SU-DHL-6 (cell line): ENCODE data around the gene COL27A1.

Experiments used
- H2AFZ ChIP-seq: fragments of 200-600 bp; sonication (generic); 2 replicates; pipeline ENCODE4 v1.6.1; 2014; ENCODE audit warnings: low read depth, mild to moderate bottlenecking, moderate library complexity, mixed read lengths, antibody characterized with exemption, low read length; ENCODE audit not compliant: severe bottlenecking
- H3F3A ChIP-seq: fragments of 200-600 bp; shearing (Covaris generic); 2 replicates; pipeline ENCODE4 v1.6.0; 2016; ENCODE audit warnings: antibody characterized with exemption, mild to moderate bottlenecking; ENCODE audit not compliant: insufficient read depth
- H3K27ac ChIP-seq: fragments of 200-600 bp; sonication (generic); 2 replicates; pipeline ENCODE4 v1.5.1; 2016; ENCODE audit warnings: low read depth, mild to moderate bottlenecking, low read length, moderate library complexity, mixed read lengths
- H3K27me3 ChIP-seq: fragments of 200-600 bp; sonication (generic), shearing (Covaris generic); 2 replicates; pipeline ENCODE4 v1.6.0; 2014; ENCODE audit warnings: mild to moderate bottlenecking, low read length
- H3K36me3 ChIP-seq: fragments of 200-600 bp; sonication (generic); 2 replicates; pipeline ENCODE4 v1.6.1; 2014; ENCODE audit warnings: mild to moderate bottlenecking, low read length, mixed read lengths
- H3K4me2 ChIP-seq: fragments of 300-600, 200-600 bp; shearing (Covaris generic), sonication (generic); 2 replicates; pipeline ENCODE4 v1.6.0; 2014; ENCODE audit warnings: low read length, low read depth, mild to moderate bottlenecking; ENCODE audit not compliant: poor library complexity, severe bottlenecking
- H3K4me3 ChIP-seq: fragments of 200-600 bp; sonication (generic); 2 replicates; pipeline ENCODE4 v1.5.1; 2014; ENCODE audit warnings: antibody characterized with exemption, low read length, mild to moderate bottlenecking, mixed read lengths; ENCODE audit not compliant: insufficient read depth, poor library complexity, severe bottlenecking
- H3K79me2 ChIP-seq: fragments of 200-600 bp; sonication (generic); 2 replicates; pipeline ENCODE4 v1.6.1; 2014; ENCODE audit warnings: mild to moderate bottlenecking, low read length, moderate library complexity; ENCODE audit not compliant: insufficient read depth
- H3K9ac ChIP-seq: fragments of 200-600 bp; sonication (generic); 2 replicates; pipeline ENCODE4 v1.7.0; 2014; ENCODE audit warnings: mild to moderate bottlenecking, low read length
- H3K9me2 ChIP-seq: fragments of 200-600 bp; sonication (generic); replicated peaks from 2 replicates; pipeline ENCODE4 v1.6.1; 2014; ENCODE audit warnings: low read length; ENCODE audit not compliant: insufficient read depth
- H3K9me3 ChIP-seq: fragments of 200-600 bp; sonication (generic); 2 replicates; pipeline ENCODE4 v1.6.1; 2014; ENCODE audit warnings: low read length, mixed read lengths; ENCODE audit not compliant: insufficient read depth
- H4K20me1 ChIP-seq: fragments of 200-600 bp; sonication (generic); 2 replicates; pipeline ENCODE4 v1.6.1; 2014; ENCODE audit warnings: low read depth, mild to moderate bottlenecking, antibody characterized with exemption, low read length, moderate library complexity, mixed read lengths
- CTCF ChIP-seq: fragments of 200-600 bp; sonication (generic); IDR thresholded peaks from one replicate; pipeline ENCODE4 v1.5.1; 2017; ENCODE audit warnings: antibody characterized with exemption, mild to moderate bottlenecking, low read length, moderate library complexity; ENCODE audit not compliant: insufficient read depth, poor library complexity, severe bottlenecking
- EZH2phosphoT487 ChIP-seq: fragments of 200-600 bp; sonication (generic), shearing (Covaris generic); conservative IDR thresholded peaks from 2 replicates; pipeline ENCODE4 v1.6.1; 2018; ENCODE audit warnings: mild to moderate bottlenecking, antibody characterized with exemption, low read length, moderate library complexity, mixed read lengths

COL27A1 gene

GRCh38 chr9:114184866-114185265 lies 29.5 kb downstream of the COL27A1 start:
- Histone ChIP-seq H3K36me3 (no peaks in the 10 kb centered on the region), H3K27ac (no peak overlapping the region), H3K9me2 (no peaks in the 10 kb centered on the region), H3K9ac (no peak overlapping the region), H4K20me1 (no peaks in the 10 kb centered on the region), H3K4me2 (no peak overlapping the region), H3K4me3 (no peak overlapping the region), H3K27me3 (no peaks in the 10 kb centered on the region), H3K79me2 (no peaks in the 10 kb centered on the region), H3K9me3 (0 out of 2 replicates have a peak, but pooled peaks cover 2% of the 10 kb centered on the region), H3F3A (no peaks in the 10 kb centered on the region), H2AFZ (no peak overlapping the region)
- TF ChIP-seq EZH2phosphoT487, result no peak
- no peak for TF ChIP-seq CTCF

- 0 out of 2 replicates have a peak, but pooled peaks cover 4% of the 10 kb centered on the region for H3K9me3 ChIP-seq
- H3K79me2 ChIP-seq, result no peaks in the 10 kb centered on the region
- no peak overlapping the region for H3K4me2 ChIP-seq
- no peak overlapping the region for H3K27ac ChIP-seq
- H4K20me1 ChIP-seq, result no peaks in the 10 kb centered on the region
- H3K27me3 ChIP-seq, result no peaks in the 10 kb centered on the region
- no peaks in the 10 kb centered on the region for H3F3A ChIP-seq
- no peak for TF ChIP-seq EZH2phosphoT487
- no peaks in the 10 kb centered on the region for H3K9me2 ChIP-seq
- H3K9ac ChIP-seq, result no peak overlapping the region
- no peak overlapping the region for H3K4me3 ChIP-seq
- H3K36me3 ChIP-seq, result no peaks in the 10 kb centered on the region
- H2AFZ ChIP-seq, result no peak overlapping the region
Measured at GRCh38 chr9:114185570-114186490, 30.5 kb downstream of the COL27A1 start.

DNA sequence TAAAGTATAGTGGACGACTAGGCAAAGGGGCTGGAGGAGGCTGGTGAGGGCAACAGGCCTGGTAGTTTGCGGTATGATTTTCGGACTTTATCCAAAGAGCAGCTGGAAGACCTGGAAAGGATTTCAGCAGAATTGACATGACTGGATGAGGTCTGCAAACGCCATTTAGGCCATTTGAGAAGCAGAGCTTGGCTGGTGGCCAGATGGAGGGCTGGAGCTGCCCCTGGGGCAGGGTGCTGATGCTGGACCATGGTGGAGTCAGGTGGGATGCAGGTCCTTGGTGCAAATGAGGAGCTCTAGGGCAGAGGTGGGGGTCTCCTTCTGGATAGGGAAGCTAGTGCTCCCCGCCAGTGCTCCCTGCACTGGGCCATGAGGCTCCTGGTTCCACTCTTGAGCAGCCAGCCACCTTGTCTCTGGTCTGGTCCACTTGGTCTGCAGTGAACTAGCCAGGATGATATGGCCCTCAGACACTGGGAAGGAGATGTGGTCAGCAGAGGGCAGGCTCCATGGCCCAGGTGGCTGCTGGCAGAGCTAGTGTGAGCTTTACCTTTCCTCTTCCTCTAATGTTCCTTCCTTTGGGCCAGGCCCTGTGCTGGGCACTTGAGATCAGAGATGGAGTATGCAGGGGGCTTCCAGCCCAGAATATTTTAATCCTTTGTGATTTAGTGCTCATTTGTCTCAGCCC lies 31.4 kb downstream of the COL27A1 start:
- H3K36me3 ChIP-seq, result no peaks in the 10 kb centered on the region
- TF ChIP-seq CTCF (no peak), EZH2phosphoT487 (no peak)

More for the DNA sequence above, 31.4 kb downstream of the COL27A1 start:
- no peak overlapping the region for H3K9ac ChIP-seq
- no peaks in the 10 kb centered on the region for H3K9me2 ChIP-seq
- H3K27ac ChIP-seq, result no peak overlapping the region
- no peak overlapping the region for H3K4me3 ChIP-seq
- 0 out of 2 replicates have a peak, but pooled peaks cover 4% of the 10 kb centered on the region for H3K9me3 ChIP-seq
- H3K79me2 ChIP-seq, result no peaks in the 10 kb centered on the region
- H4K20me1 ChIP-seq, result no peaks in the 10 kb centered on the region
- H3K4me2 ChIP-seq, result no peak overlapping the region
- no peak overlapping the region for H2AFZ ChIP-seq
- H3K27me3 ChIP-seq, result no peaks in the 10 kb centered on the region
- no peaks in the 10 kb centered on the region for H3F3A ChIP-seq
